HG03571 (cell line): ENCODE measurements around the gene PARD3.
A peak's percentile ranks its signal among the peaks of the same experiment; 100 is the strongest.

ENCODE experiments used
- ATAC-seq: cut with Tn5 transposase; IDR thresholded peaks from one replicate; pipeline ENCODE4 v1.9.1; 2021; ENCODE audit not compliant: unreplicated experiment

The PARD3 gene

GRCh38 chr10:34825414-34825813 lies 10.3 kb upstream of the PARD3 start:
- no peak for ATAC-seq

- ATAC-seq: no peak
These were observed 9.8 kb upstream of the PARD3 start for GRCh38 chr10:34824870-34825269.

GRCh38 chr10:34821587-34822585 lies 6.8 kb upstream of the PARD3 start:
- ATAC-seq: no peak

GRCh38 chr10:34817586-34817985 lies 2.5 kb upstream of the PARD3 start:
- ATAC-seq: no peak

- ATAC-seq: no peak
These were observed 2.0 kb upstream of the PARD3 start for GRCh38 chr10:34817054-34817453.

GRCh38 chr10:34816501-34817002 lies 1.5 kb upstream of the PARD3 start:
- ATAC-seq: no peak

GRCh38 chr10:34816085-34816496 lies 995 bp upstream of the PARD3 start:
- no peak for ATAC-seq

- ATAC-seq: peak; percentile 20
These were observed 247 bp downstream of the PARD3 start for GRCh38 chr10:34814913-34815184.

GRCh38 chr10:34814223-34814912 lies 728 bp downstream of the PARD3 start:
- ATAC-seq: no peak

GRCh38 chr10:34813626-34814222 lies 1.4 kb downstream of the PARD3 start:
- ATAC-seq: no peak

GRCh38 chr10:34812771-34813170 lies 2.3 kb downstream of the PARD3 start:
- ATAC-seq: no peak

- ATAC-seq: no peak
These were observed 3.1 kb downstream of the PARD3 start for GRCh38 chr10:34811968-34812514.

- no peak for ATAC-seq
These were observed 3.7 kb downstream of the PARD3 start for GRCh38 chr10:34811126-34811967.

GRCh38 chr10:34809796-34810195 lies 5.3 kb downstream of the PARD3 start:
- no peak for ATAC-seq

- ATAC-seq: no peak
These were observed 6.0 kb downstream of the PARD3 start for GRCh38 chr10:34808801-34809745.

- no peak for ATAC-seq
These were observed 6.8 kb downstream of the PARD3 start for GRCh38 chr10:34808336-34808735.

- no peak for ATAC-seq
These were observed 10.8 kb downstream of the PARD3 start for GRCh38 chr10:34804306-34804705.

- no peak for ATAC-seq
These were observed 12.4 kb downstream of the PARD3 start for GRCh38 chr10:34802692-34803091.

- no peak for ATAC-seq
These were observed 13.9 kb downstream of the PARD3 start for GRCh38 chr10:34801097-34801733.
